NCI-H2227 (cell line): ENCODE results near the gene FLAD1.

Experiments used
- DNase-seq: peaks from one replicate; lab custom pipeline; 2025; ENCODE audit not compliant: unreplicated experiment; lab: John Stamatoyannopoulos, UW

Gene FLAD1

GRCh38 chr1:155034318-155035208 lies 51.4 kb downstream of the FLAD1 start:
- DNase-seq = no peak

GRCh38 chr1:155035936-155036335 lies 52.8 kb downstream of the FLAD1 start:
- no peak for DNase-seq

GRCh38 chr1:155037043-155037442 lies 53.9 kb downstream of the FLAD1 start:
- DNase-seq = no peak

GRCh38 chr1:155037851-155038441 lies 54.8 kb downstream of the FLAD1 start:
- no peak for DNase-seq

- no peak for DNase-seq
Measured at GRCh38 chr1:155038602-155039307, 55.6 kb downstream of the FLAD1 start.

- no peak for DNase-seq
Measured at GRCh38 chr1:155039308-155039669, 56.1 kb downstream of the FLAD1 start.

- no peak for DNase-seq
Measured at GRCh38 chr1:155040358-155041093, 57.4 kb downstream of the FLAD1 start.
